Sciatic nerve (tissue), 2 donors: ENCODE measurements around the gene SLC6A3. TPM values are rescaled to one million over a fixed set of nuclear protein-coding genes. Genes with fewer than 3 reads are reported as not detected.
"Not testable (repeated sequence)": the region's sequence is repeated elsewhere in the genome, so short reads cannot be mapped to it uniquely, and the experiment has no call there.

ENCODE experiments used
- ATAC-seq: fragments of 200-7000 bp; cut with Tn5 transposase; one replicate; pipeline ENCODE4 v1.9.1; 2020; ENCODE audit warnings: mild to moderate bottlenecking, moderate library complexity
- DNase-seq: peaks from one replicate; pipeline ENCODE4 v3.0.0-alpha.2; 2020; ENCODE audit warnings: low spot score
- intact Hi-C: fragments of 100-400 bp; cut with DNase I; formaldehyde crosslinking; loops from one replicate; pipeline ENCODE4 v1.14.2; 2022
- total RNA-seq: library from RNA; stranded (reverse); fragmentation: NEBNext Ultra II Directional; extraction: Animal tissue kit (Norgen Biotek cat#: 25700); gene quantifications from one replicate; pipeline ENCODE4 v1.2.1, GENCODE V29; 2021
- donor health status: DM: no; HTN: no; CAD: no.
- donor health status: DM: no; HTN: no; CAD: no.

SLC6A3 gene
- total RNA-seq, 1 donor from 2014 or later, result not detected

GRCh38 chr5:1479066-1479465 is 33.8 kb upstream of the SLC6A3 start:
- no peak for ATAC-seq
- no peak for DNase-seq
- intact Hi-C loops, result no loop called here

- DNase-seq, result no peak
- intact Hi-C loops, result no loop called here
- no peak for ATAC-seq
Observed at GRCh38 chr5:1478271-1479035, 33.2 kb upstream of the SLC6A3 start.

GRCh38 chr5:1477341-1477740 is 32.1 kb upstream of the SLC6A3 start:
- DNase-seq (no peak), ATAC-seq (peak; percentile 79)
- intact Hi-C loops, result no loop called here

- intact Hi-C loops, result no loop called here
- ATAC-seq (no peak), DNase-seq (no peak)
Observed at GRCh38 chr5:1476967-1477310, 31.7 kb upstream of the SLC6A3 start.

GRCh38 chr5:1476181-1476966 is 31.1 kb upstream of the SLC6A3 start:
- intact Hi-C loops, result no loop called here
- ATAC-seq (no peak), DNase-seq (peak; percentile 56)

- intact Hi-C loops, ATAC-seq, DNase-seq: not testable (repeated sequence)
Observed at GRCh38 chr5:1475544-1475900, 30.3 kb upstream of the SLC6A3 start.

GRCh38 chr5:1474866-1475543 is 29.8 kb upstream of the SLC6A3 start:
- DNase-seq, result no peak
- no peak for ATAC-seq
- intact Hi-C loops, result no loop called here

- ATAC-seq (no peak), DNase-seq (peak; percentile 57)
- intact Hi-C loops, result no loop called here
Observed at GRCh38 chr5:1474183-1474839, 29.1 kb upstream of the SLC6A3 start.

- ATAC-seq, result no peak
- intact Hi-C loops, result no loop called here
- no peak for DNase-seq
Observed at GRCh38 chr5:1473746-1474145, 28.5 kb upstream of the SLC6A3 start.

GRCh38 chr5:1472964-1473628 is 27.9 kb upstream of the SLC6A3 start:
- intact Hi-C loops, result no loop called here
- no peak for ATAC-seq
- DNase-seq, result peak; percentile 58

GRCh38 chr5:1471997-1472963 is 27.0 kb upstream of the SLC6A3 start:
- intact Hi-C loops, result no loop called here
- no peak for ATAC-seq
- DNase-seq, result peak; percentile 53

- intact Hi-C loops, result no loop called here
- DNase-seq (peak; percentile 38), ATAC-seq (no peak)
Observed at GRCh38 chr5:1471240-1471853, 26.1 kb upstream of the SLC6A3 start.

GRCh38 chr5:1470762-1471211 is 25.5 kb upstream of the SLC6A3 start:
- DNase-seq (peak; percentile 60), ATAC-seq (no peak)
- intact Hi-C loops, result no loop called here

GRCh38 chr5:1468629-1469527 is 23.6 kb upstream of the SLC6A3 start:
- DNase-seq, result peak; percentile 52
- ATAC-seq, result no peak
- intact Hi-C loops, result no loop called here

GRCh38 chr5:1468247-1468612 is 23.0 kb upstream of the SLC6A3 start:
- no peak for DNase-seq
- intact Hi-C loops, result no loop called here
- no peak for ATAC-seq
